Measurements from ENCODE around the gene CRYBB1. TPM values are rescaled to one million over a fixed set of nuclear protein-coding genes. Genes with fewer than 3 reads are reported as not detected.

CRYBB1 gene
- total RNA-seq, 4 donors from 2014 or later, result not detected

DNA sequence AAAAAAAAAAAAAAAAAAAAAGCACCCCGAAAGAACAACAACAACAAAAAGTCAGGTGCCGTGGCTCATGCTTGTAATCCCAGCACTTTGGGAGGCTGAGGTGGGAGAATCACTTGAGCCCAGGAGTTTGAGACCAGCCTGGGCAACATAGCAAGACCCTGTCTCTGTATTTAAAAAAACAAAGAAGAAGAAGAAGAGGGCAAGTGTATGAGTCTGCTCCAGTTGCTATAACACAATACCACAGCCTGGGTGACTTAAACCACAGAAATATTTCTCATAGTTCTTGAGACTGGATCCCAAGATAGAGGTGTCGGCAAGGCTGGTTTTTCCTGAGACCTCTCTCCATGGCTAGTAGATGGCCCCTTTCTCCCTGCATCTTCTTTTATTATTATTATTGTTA is 16.4 kb upstream of the CRYBB1 start:
- Histone ChIP-seq H3K27ac (no peak overlapping the region), H3K27me3 (peaks cover 3% of the 10 kb centered on the region)
- 95% methylated on average over 3 of the region's 3 CpGs for WGBS

GRCh38 chr22:26632422-26633155 is 14.8 kb upstream of the CRYBB1 start:
- H3K4me3 ChIP-seq, result no peak overlapping the region
- no peaks in the 10 kb centered on the region for H3K4me1 ChIP-seq
- 68% methylated on average over 8 of the region's 8 CpGs for WGBS
- no peaks in the 10 kb centered on the region for H3K36me3 ChIP-seq
- DNase-seq (ENCODE audit: low spot score in 2 of 2), result no peak
- TF ChIP-seq CTCF (IDR thresholded peaks at IDR 0.05) (no peak), POLR2AphosphoS5 (IDR thresholded peaks at IDR 0.05) (no peak), POLR2A (IDR thresholded peaks at IDR 0.05) (no peak), EP300 (IDR thresholded peaks at IDR 0.05) (no peak)
- H3K27ac ChIP-seq, result no peak overlapping the region
- H3K9me3 ChIP-seq, result no peaks in the 10 kb centered on the region
- H3K27me3 ChIP-seq, result peaks cover 3% of the 10 kb centered on the region

More for the DNA sequence above, 16.4 kb upstream of the CRYBB1 start:
- Histone ChIP-seq H3K4me3 (no peak overlapping the region), H3K4me1 (no peaks in the 10 kb centered on the region), H3K36me3 (no peaks in the 10 kb centered on the region), H3K9me3 (no peaks in the 10 kb centered on the region)
- no peak for DNase-seq (ENCODE audit: low spot score in 2 of 2)
- TF ChIP-seq POLR2A (IDR thresholded peaks at IDR 0.05) (no peak), POLR2AphosphoS5 (IDR thresholded peaks at IDR 0.05) (no peak), EP300 (IDR thresholded peaks at IDR 0.05) (no peak), CTCF (IDR thresholded peaks at IDR 0.05) (no peak)

DNA sequence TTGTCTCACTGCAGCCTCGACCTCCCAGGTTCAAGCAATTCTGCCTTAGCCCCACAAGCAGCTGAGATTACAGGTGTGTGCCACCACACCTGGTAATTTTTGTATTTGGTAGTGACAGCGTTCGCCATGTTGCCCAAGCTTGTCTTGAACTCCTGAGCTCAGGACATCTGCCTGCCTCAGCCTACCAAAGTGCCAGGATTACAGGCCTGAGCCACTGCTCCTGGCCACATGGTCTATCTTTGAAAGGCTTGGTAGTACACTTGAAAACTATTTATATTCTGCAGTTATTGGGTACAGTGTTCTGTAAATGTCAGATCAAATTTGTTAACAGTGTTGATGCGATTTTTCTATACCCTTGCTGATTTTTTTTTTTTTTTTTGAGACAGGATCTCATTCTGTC is 13.5 kb upstream of the CRYBB1 start:
- Histone ChIP-seq H3K4me1 (no peaks in the 10 kb centered on the region), H3K27ac (no peak overlapping the region), H3K4me3 (no peak overlapping the region), H3K36me3 (no peaks in the 10 kb centered on the region), H3K27me3 (peaks cover 3% of the 10 kb centered on the region), H3K9me3 (no peaks in the 10 kb centered on the region)
- WGBS, result 97% methylated on average over 4 of the region's 4 CpGs
- no peak for TF ChIP-seq CTCF (IDR thresholded peaks at IDR 0.05)
- no peak for TF ChIP-seq EP300 (IDR thresholded peaks at IDR 0.05)
- TF ChIP-seq POLR2A (IDR thresholded peaks at IDR 0.05), result no peak
- no peak for TF ChIP-seq POLR2AphosphoS5 (IDR thresholded peaks at IDR 0.05)
- DNase-seq (ENCODE audit: low spot score in 2 of 2), result no peak

DNA sequence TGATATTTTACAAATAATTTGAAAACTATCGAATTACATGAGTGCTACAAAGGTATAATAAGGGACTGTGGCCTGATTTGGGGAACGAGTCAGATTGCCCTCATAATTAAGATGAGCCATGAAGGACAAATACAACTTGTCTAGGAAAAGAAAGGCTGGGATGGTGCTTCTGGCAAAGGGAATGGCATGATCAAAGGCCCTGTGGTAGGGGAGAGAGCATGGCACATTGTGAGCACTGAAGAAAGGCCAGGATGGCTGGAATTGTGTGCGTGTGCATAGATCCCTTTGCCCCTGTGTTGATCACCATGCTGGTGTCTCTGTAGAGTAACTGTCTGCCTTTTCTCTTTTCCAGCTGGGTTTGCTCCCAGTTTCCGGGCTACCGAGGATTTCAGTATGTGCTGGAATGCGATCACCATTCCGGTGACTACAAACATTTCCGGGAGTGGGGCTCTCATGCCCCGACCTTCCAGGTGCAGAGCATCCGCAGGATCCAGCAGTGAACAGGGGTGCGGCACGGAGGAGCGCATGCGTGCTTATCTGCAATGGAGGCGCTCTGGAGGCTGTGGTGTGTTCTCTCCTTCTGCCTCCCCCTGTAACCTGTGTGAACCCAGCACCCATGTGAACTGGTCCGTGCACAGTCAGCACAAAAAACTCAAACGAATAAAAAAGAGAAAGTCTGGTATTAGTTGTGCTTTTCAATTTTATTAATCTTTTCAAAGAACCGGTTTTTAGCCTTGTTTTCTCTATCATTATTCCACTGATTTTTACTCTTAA is 12.3 kb upstream of the CRYBB1 start:
- H3K27me3 ChIP-seq, result peaks cover 3% of the 10 kb centered on the region
- 92% methylated on average over 18 of the region's 18 CpGs for WGBS
- H3K4me3 ChIP-seq, result no peak overlapping the region
- H3K27ac ChIP-seq, result no peak overlapping the region
- TF ChIP-seq CTCF (IDR thresholded peaks at IDR 0.05), result no peak
- TF ChIP-seq EP300 (IDR thresholded peaks at IDR 0.05), result no peak
- TF ChIP-seq POLR2AphosphoS5 (IDR thresholded peaks at IDR 0.05), result no peak
- TF ChIP-seq POLR2A (IDR thresholded peaks at IDR 0.05), result no peak
- DNase-seq (ENCODE audit: low spot score in 2 of 2), result no peak
- no peaks in the 10 kb centered on the region for H3K36me3 ChIP-seq
- no peaks in the 10 kb centered on the region for H3K4me1 ChIP-seq
- no peaks in the 10 kb centered on the region for H3K9me3 ChIP-seq

DNA sequence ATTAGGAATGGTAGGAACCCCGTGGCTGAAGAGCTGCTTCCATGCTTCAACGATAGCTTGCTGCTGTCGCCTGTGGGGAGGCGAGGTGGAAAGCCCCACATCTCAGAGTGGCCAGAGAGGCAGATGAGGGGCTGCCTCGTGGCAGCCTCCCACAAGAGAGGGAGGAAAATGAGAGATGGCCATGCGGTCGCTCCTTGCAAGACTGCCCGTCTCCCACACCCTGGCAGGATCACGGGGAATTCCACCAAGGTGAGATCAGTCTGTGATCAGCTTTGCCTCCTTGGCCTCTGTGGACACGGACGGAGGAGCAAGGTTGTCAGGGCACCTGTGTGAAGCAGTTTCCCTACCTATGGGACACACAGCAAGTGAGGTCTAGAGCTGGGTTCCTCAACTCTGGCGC is 7.0 kb upstream of the CRYBB1 start:
- no peaks in the 10 kb centered on the region for H3K27me3 ChIP-seq
- no peak for DNase-seq (ENCODE audit: low spot score in 2 of 2)
- 88% methylated on average over 12 of the region's 12 CpGs for WGBS
- H3K36me3 ChIP-seq, result no peaks in the 10 kb centered on the region
- no peak overlapping the region for H3K27ac ChIP-seq
- no peaks in the 10 kb centered on the region for H3K9me3 ChIP-seq
- no peaks in the 10 kb centered on the region for H3K4me1 ChIP-seq
- no peak for TF ChIP-seq POLR2A (IDR thresholded peaks at IDR 0.05)
- no peak for TF ChIP-seq EP300 (IDR thresholded peaks at IDR 0.05)
- TF ChIP-seq CTCF (IDR thresholded peaks at IDR 0.05), result no peak
- TF ChIP-seq POLR2AphosphoS5 (IDR thresholded peaks at IDR 0.05), result no peak
- no peak overlapping the region for H3K4me3 ChIP-seq
